ENCODE results near the gene HMGXB4. TPM values are rescaled to one million over a fixed set of nuclear protein-coding genes. Genes with fewer than 3 reads are reported as not detected.

The HMGXB4 gene
- total and polyA plus RNA-seq, 2 experiments from 2014 or later = 34.7 to 64.9 TPM

DNA sequence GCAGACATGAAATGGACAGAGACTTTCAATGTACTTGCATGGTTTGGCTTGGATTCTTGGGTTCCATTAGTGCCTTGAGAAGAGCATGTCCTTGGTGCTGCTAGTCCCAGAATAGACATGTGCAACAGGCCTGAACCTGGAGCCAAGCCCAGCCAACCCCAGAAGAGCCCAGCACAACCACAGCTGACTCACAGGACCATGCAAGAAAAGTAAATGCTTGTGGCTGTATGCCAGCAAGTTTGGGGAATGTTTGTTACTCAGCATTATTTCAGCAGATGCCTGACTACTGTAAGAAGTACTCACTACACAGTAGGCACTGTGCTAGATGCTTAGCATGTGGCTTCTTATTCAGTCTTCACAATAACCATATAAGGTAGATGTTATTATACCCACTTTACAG, 39.2 kb upstream of the HMGXB4 start (continued):
- TF ChIP-seq, protein P1, sequence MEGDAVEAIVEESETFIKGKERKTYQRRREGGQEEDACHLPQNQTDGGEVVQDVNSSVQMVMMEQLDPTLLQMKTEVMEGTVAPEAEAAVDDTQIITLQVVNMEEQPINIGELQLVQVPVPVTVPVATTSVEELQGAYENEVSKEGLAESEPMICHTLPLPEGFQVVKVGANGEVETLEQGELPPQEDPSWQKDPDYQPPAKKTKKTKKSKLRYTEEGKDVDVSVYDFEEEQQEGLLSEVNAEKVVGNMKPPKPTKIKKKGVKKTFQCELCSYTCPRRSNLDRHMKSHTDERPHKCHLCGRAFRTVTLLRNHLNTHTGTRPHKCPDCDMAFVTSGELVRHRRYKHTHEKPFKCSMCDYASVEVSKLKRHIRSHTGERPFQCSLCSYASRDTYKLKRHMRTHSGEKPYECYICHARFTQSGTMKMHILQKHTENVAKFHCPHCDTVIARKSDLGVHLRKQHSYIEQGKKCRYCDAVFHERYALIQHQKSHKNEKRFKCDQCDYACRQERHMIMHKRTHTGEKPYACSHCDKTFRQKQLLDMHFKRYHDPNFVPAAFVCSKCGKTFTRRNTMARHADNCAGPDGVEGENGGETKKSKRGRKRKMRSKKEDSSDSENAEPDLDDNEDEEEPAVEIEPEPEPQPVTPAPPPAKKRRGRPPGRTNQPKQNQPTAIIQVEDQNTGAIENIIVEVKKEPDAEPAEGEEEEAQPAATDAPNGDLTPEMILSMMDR (conservative IDR thresholded peaks at IDR 0.05; ENCODE audit: low read depth in 2 of 2) = no peak

DNA sequence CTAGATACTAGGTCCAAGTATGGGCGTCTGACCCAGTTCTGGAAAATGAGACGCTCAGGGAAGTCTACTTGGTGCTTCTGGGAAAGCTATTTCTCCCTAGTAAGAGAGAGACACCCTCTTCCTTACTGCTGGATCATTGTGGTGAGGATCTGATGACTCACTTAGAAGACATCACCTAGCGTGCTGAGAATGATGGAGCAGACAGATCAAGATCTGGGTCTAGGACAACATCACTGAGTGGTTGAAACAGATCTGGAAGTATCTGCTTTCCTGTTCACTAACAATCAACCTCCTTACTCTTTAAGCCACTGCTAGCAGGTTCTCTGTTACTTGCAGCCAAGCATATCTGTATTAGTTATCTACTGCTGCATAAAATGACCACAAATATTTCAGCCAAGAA, 38.3 kb upstream of the HMGXB4 start:
- Histone ChIP-seq H3K27me3 (ENCODE audit: insufficient read depth) (no peaks in the 10 kb centered on the region), H3K9me2 (ENCODE audit: insufficient read depth) (0 out of 2 replicates have a peak, but pooled peaks cover 4% of the 10 kb centered on the region), H3K4me2 (no peak overlapping the region), H4K20me1 (replicated peaks; ENCODE audit: insufficient read depth) (no peaks in the 10 kb centered on the region), H3F3A (replicated peaks; ENCODE audit: low read depth) (no peaks in the 10 kb centered on the region), H2AFZ (no peak overlapping the region), H3K27ac (ENCODE audit: low read depth) (no peak overlapping the region), H3K4me1 (ENCODE audit: insufficient read depth) (no peaks in the 10 kb centered on the region), H3K36me3 (ENCODE audit: insufficient read depth) (no peaks in the 10 kb centered on the region), H3K79me2 (replicated peaks; ENCODE audit: insufficient read depth) (no peaks in the 10 kb centered on the region), H3K4me3 (no peak overlapping the region)
- H3K27me3 Mint-ChIP-seq (ENCODE audit: insufficient read depth, low read depth, poor library complexity) = peaks cover 2% of the 10 kb centered on the region
- DNase-seq (ENCODE audit: low spot score) (no peak), ATAC-seq (no peak)
- no peak overlapping the region for H3K27ac Mint-ChIP-seq
- no peaks in the 10 kb centered on the region; the same call in 2 of the 3 replicates for H3K9me3 Mint-ChIP-seq
- no peaks in the 10 kb centered on the region for H3K36me3 Mint-ChIP-seq (ENCODE audit: low read depth)
- H3K4me1 Mint-ChIP-seq = no peaks in the 10 kb centered on the region
- H3K4me3 Mint-ChIP-seq = no peak overlapping the region
- TF ChIP-seq ZNF114 (CRISPR knock-in tag; IDR thresholded peaks at IDR 0.05) (no peak), STAT1 (IDR thresholded peaks at IDR 0.05; ENCODE audit: unreplicated experiment) (no peak), NANOG (IDR thresholded peaks at IDR 0.05; ENCODE audit: borderline replicate concordance) (no peak), POLR2AphosphoS5 (IDR thresholded peaks at IDR 0.05; ENCODE audit: low read depth) (no peak), ZNF331 (CRISPR knock-in tag; IDR thresholded peaks at IDR 0.05; ENCODE audit: low read depth) (no peak), JUNB (IDR thresholded peaks at IDR 0.05; ENCODE audit: unreplicated experiment) (no peak)
- TF ChIP-seq, protein P2, sequence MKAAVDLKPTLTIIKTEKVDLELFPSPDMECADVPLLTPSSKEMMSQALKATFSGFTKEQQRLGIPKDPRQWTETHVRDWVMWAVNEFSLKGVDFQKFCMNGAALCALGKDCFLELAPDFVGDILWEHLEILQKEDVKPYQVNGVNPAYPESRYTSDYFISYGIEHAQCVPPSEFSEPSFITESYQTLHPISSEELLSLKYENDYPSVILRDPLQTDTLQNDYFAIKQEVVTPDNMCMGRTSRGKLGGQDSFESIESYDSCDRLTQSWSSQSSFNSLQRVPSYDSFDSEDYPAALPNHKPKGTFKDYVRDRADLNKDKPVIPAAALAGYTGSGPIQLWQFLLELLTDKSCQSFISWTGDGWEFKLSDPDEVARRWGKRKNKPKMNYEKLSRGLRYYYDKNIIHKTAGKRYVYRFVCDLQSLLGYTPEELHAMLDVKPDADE (IDR thresholded peaks at IDR 0.05) = no peak
- TF ChIP-seq, protein P3, sequence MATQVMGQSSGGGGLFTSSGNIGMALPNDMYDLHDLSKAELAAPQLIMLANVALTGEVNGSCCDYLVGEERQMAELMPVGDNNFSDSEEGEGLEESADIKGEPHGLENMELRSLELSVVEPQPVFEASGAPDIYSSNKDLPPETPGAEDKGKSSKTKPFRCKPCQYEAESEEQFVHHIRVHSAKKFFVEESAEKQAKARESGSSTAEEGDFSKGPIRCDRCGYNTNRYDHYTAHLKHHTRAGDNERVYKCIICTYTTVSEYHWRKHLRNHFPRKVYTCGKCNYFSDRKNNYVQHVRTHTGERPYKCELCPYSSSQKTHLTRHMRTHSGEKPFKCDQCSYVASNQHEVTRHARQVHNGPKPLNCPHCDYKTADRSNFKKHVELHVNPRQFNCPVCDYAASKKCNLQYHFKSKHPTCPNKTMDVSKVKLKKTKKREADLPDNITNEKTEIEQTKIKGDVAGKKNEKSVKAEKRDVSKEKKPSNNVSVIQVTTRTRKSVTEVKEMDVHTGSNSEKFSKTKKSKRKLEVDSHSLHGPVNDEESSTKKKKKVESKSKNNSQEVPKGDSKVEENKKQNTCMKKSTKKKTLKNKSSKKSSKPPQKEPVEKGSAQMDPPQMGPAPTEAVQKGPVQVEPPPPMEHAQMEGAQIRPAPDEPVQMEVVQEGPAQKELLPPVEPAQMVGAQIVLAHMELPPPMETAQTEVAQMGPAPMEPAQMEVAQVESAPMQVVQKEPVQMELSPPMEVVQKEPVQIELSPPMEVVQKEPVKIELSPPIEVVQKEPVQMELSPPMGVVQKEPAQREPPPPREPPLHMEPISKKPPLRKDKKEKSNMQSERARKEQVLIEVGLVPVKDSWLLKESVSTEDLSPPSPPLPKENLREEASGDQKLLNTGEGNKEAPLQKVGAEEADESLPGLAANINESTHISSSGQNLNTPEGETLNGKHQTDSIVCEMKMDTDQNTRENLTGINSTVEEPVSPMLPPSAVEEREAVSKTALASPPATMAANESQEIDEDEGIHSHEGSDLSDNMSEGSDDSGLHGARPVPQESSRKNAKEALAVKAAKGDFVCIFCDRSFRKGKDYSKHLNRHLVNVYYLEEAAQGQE (IDR thresholded peaks at IDR 0.05; ENCODE audit: unreplicated experiment) = no peak
- TF ChIP-seq, protein P4, sequence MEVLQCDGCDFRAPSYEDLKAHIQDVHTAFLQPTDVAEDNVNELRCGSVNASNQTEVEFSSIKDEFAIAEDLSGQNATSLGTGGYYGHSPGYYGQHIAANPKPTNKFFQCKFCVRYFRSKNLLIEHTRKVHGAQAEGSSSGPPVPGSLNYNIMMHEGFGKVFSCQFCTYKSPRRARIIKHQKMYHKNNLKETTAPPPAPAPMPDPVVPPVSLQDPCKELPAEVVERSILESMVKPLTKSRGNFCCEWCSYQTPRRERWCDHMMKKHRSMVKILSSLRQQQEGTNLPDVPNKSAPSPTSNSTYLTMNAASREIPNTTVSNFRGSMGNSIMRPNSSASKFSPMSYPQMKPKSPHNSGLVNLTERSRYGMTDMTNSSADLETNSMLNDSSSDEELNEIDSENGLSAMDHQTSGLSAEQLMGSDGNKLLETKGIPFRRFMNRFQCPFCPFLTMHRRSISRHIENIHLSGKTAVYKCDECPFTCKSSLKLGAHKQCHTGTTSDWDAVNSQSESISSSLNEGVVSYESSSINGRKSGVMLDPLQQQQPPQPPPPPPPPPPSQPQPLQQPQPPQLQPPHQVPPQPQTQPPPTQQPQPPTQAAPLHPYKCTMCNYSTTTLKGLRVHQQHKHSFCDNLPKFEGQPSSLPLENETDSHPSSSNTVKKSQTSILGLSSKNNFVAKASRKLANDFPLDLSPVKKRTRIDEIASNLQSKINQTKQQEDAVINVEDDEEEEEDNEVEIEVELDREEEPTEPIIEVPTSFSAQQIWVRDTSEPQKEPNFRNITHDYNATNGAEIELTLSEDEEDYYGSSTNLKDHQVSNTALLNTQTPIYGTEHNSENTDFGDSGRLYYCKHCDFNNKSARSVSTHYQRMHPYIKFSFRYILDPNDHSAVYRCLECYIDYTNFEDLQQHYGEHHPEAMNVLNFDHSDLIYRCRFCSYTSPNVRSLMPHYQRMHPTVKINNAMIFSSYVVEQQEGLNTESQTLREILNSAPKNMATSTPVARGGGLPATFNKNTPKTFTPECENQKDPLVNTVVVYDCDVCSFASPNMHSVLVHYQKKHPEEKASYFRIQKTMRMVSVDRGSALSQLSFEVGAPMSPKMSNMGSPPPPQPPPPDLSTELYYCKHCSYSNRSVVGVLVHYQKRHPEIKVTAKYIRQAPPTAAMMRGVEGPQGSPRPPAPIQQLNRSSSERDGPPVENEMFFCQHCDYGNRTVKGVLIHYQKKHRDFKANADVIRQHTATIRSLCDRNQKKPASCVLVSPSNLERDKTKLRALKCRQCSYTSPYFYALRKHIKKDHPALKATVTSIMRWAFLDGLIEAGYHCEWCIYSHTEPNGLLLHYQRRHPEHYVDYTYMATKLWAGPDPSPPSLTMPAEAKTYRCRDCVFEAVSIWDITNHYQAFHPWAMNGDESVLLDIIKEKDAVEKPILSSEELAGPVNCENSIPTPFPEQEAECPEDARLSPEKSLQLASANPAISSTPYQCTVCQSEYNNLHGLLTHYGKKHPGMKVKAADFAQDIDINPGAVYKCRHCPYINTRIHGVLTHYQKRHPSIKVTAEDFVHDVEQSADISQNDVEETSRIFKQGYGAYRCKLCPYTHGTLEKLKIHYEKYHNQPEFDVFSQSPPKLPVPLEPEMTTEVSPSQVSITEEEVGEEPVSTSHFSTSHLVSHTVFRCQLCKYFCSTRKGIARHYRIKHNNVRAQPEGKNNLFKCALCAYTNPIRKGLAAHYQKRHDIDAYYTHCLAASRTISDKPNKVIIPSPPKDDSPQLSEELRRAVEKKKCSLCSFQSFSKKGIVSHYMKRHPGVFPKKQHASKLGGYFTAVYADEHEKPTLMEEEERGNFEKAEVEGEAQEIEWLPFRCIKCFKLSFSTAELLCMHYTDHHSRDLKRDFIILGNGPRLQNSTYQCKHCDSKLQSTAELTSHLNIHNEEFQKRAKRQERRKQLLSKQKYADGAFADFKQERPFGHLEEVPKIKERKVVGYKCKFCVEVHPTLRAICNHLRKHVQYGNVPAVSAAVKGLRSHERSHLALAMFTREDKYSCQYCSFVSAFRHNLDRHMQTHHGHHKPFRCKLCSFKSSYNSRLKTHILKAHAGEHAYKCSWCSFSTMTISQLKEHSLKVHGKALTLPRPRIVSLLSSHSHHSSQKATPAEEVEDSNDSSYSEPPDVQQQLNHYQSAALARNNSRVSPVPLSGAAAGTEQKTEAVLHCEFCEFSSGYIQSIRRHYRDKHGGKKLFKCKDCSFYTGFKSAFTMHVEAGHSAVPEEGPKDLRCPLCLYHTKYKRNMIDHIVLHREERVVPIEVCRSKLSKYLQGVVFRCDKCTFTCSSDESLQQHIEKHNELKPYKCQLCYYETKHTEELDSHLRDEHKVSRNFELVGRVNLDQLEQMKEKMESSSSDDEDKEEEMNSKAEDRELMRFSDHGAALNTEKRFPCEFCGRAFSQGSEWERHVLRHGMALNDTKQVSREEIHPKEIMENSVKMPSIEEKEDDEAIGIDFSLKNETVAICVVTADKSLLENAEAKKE (CRISPR knock-in tag; IDR thresholded peaks at IDR 0.05) = no peak
- TF ChIP-seq, protein P1 (conservative IDR thresholded peaks at IDR 0.05; ENCODE audit: low read depth in 2 of 2) = no peak
